Measurements from ENCODE around the gene C2CD4B. TPM values are rescaled to one million over a fixed set of nuclear protein-coding genes. Genes with fewer than 3 reads are reported as not detected.

The C2CD4B gene
- total RNA-seq, 1 donor from 2014 or later = 100 TPM

DNA sequence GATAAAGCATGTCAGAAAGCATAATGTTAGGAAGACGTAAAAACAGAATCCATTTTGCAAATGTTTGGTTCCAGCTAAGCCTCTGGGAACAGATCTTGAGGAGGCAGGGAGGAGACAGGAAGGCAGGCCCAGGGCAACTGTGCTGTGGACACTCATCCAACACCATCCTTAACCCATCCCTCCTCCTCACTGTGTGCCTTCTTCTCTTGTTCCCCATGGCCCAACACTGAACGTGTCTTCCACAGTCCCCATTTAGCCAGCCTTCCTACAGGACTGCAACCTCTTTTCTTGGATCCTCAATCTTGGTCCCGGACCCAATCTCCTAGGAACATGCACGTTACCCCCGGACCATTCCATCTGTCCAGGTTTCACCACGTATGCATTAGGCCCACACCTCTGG lies 15.4 kb downstream of the C2CD4B start:
- TF ChIP-seq, protein P1, sequence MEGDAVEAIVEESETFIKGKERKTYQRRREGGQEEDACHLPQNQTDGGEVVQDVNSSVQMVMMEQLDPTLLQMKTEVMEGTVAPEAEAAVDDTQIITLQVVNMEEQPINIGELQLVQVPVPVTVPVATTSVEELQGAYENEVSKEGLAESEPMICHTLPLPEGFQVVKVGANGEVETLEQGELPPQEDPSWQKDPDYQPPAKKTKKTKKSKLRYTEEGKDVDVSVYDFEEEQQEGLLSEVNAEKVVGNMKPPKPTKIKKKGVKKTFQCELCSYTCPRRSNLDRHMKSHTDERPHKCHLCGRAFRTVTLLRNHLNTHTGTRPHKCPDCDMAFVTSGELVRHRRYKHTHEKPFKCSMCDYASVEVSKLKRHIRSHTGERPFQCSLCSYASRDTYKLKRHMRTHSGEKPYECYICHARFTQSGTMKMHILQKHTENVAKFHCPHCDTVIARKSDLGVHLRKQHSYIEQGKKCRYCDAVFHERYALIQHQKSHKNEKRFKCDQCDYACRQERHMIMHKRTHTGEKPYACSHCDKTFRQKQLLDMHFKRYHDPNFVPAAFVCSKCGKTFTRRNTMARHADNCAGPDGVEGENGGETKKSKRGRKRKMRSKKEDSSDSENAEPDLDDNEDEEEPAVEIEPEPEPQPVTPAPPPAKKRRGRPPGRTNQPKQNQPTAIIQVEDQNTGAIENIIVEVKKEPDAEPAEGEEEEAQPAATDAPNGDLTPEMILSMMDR (IDR thresholded peaks at IDR 0.05) = no peak
- no peaks in the 10 kb centered on the region for H3K4me1 ChIP-seq
- H3K36me3 ChIP-seq = no peaks in the 10 kb centered on the region
- H3K9me3 ChIP-seq = no peaks in the 10 kb centered on the region
- intact Hi-C loops (cut with DNase I) = no loop called here
- H3K27me3 ChIP-seq = no peaks in the 10 kb centered on the region
- H3K4me3 ChIP-seq = no peak overlapping the region
- no peak for DNase-seq (ENCODE audit: low spot score in 2 of 2)
- H3K27ac ChIP-seq = no peak overlapping the region

DNA sequence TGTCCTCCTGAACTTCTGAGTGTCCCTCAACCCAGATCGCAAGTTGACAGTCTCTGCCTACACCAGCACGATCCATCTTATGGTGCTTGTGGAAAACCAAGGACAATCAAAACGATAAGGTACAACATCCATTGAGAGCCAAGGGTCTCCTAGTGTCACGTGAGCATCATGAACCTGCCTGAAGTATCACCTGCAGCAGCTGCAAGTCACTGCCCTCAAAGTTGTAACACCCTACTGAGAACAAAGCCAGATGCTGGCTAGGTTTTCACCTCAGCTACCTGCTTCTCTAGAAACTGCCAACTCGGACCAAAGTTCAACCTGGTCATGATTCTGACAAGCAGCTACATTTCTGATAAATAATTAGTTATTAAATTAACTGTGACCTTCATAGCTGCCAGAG lies 17.5 kb downstream of the C2CD4B start:
- Histone ChIP-seq H3K27ac (no peak overlapping the region), H3K36me3 (no peaks in the 10 kb centered on the region), H3K4me3 (no peak overlapping the region), H3K27me3 (no peaks in the 10 kb centered on the region), H3K9me3 (no peaks in the 10 kb centered on the region), H3K4me1 (no peaks in the 10 kb centered on the region)
- TF ChIP-seq, protein P1 (IDR thresholded peaks at IDR 0.05) = no peak
- intact Hi-C loops (cut with DNase I) = no loop called here
- DNase-seq (ENCODE audit: low spot score in 2 of 2) = no peak

DNA sequence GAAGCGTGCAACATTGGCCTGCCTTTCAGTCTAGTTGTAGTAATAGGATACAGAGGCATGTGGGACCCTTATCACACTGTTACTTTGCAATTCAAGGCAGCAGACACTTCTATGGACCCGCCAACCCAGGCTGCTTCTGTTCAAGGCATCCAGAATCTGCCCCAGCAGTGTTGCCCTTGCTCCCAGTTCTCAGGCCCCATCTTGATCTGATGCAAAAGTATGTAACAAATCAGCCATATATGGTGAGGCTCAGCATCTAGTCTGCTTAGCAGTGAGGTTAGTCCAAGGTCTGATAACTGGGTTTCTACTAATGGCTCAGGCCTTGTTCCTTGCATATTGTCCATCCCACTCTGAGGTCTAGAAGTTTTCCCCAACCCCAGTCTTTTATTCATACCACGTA lies 17.9 kb downstream of the C2CD4B start:
- TF ChIP-seq, protein P1 (IDR thresholded peaks at IDR 0.05) = no peak
- Histone ChIP-seq H3K36me3 (no peaks in the 10 kb centered on the region), H3K27ac (no peak overlapping the region), H3K9me3 (no peaks in the 10 kb centered on the region), H3K4me1 (no peaks in the 10 kb centered on the region), H3K27me3 (no peaks in the 10 kb centered on the region), H3K4me3 (no peak overlapping the region)
- intact Hi-C loops (cut with DNase I) = no loop called here
- no peak for DNase-seq (ENCODE audit: low spot score in 2 of 2)

DNA sequence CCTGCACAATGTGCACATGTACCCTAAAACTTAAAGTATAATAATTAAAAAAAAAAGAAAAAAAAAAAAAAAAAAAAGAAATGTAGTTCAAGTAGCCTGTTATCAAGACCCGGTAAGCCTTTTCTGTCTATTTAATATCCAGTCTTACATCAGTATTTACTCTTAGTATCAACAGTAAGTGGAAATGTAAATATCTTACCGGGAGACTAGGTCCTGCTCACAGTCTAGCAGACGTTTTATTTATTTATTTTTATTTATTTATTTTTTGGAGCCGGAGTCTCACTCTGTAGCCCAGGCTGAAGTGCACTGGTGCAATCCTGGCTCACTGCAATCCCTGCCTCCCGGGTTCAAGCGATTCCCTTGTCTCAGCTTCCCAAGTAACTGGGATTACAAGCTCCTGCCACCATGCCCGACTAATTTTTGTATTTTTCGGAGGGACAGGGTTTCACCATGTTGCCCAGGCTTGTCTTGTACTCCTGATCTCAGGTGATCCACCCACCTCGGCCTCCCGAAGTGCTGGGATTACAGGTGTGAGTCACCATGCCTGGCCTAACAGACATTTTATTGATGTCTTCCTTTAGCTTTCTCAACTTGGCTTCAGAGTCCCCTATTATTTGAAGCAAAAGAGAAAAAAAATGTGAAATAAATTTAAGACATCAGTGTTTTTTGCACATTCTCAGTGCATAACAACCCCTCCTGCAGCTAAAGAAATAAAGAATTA lies 19.9 kb downstream of the C2CD4B start:
- Histone ChIP-seq H3K9me3 (no peaks in the 10 kb centered on the region), H3K27me3 (no peaks in the 10 kb centered on the region), H3K4me3 (no peak overlapping the region), H3K27ac (no peak overlapping the region), H3K36me3 (no peaks in the 10 kb centered on the region), H3K4me1 (no peaks in the 10 kb centered on the region)
- TF ChIP-seq, protein P1 (IDR thresholded peaks at IDR 0.05) = no peak
- intact Hi-C loops (cut with DNase I) = no loop called here
- DNase-seq (ENCODE audit: low spot score in 2 of 2) = no peak

DNA sequence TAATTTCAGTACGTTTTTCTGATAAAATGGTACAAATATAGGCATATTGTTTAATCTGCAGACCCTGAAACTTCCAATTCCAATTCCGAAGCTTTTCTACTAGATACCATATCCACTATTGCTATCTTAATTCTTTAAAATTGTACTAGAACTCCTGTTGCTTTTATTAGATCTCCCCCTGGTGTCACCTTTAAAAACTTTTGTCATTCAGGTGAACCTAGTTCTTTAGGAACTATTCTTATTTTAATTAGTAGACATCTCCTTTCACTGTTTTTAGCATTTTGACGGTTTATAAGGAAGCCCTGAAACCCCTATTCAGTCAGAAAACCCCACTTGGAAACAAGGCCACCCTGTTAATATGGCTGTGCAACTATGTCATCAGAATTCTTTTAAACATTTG lies 22.3 kb downstream of the C2CD4B start:
- TF ChIP-seq, protein P1 (IDR thresholded peaks at IDR 0.05) = no peak
- Histone ChIP-seq H3K27me3 (no peaks in the 10 kb centered on the region), H3K4me1 (no peaks in the 10 kb centered on the region), H3K36me3 (no peaks in the 10 kb centered on the region), H3K9me3 (no peaks in the 10 kb centered on the region), H3K4me3 (no peak overlapping the region), H3K27ac (no peak overlapping the region)
- no peak for DNase-seq (ENCODE audit: low spot score in 2 of 2)
- intact Hi-C loops (cut with DNase I) = no loop called here

All from ascending aorta (tissue), 2 donors.